GM21367 (cell line): ENCODE data around the gene CELF2.
"Not testable (repeated sequence)": the region's sequence is repeated elsewhere in the genome, so short reads cannot be mapped to it uniquely, and the experiment has no call there.

ENCODE experiments used
- ATAC-seq: cut with Tn5 transposase; IDR thresholded peaks from one replicate; pipeline ENCODE4 v1.9.1; 2021; ENCODE audit not compliant: unreplicated experiment

The CELF2 gene

GRCh38 chr10:11017570-11018431 is at the start of gene CELF2:
Gene CELF2, plus strand, starts transcription at chr10:11017872. Its CDS starts 218 bp downstream, at chr10:11018090.
- peak; percentile 72 for ATAC-seq

DNA sequence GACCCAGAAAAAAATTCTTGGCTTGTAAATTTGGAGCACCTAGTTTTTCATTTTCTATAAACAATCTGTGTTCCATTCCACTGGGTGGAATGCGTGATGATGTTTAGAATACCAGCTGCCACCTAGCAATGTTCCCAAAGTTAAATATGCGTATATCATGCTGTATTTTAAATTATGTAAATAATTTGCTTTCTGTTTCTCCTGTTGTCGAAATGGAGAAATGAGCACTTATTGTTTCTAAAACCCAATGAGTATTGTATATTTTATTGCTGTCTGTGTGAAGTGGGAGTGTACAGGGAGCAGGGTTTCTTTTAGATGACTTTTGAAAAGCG is 49.4 kb upstream of the CELF2 start:
- no peak for ATAC-seq

GRCh38 chr10:10973310-10973709 is 44.4 kb upstream of the CELF2 start:
- no peak for ATAC-seq

DNA sequence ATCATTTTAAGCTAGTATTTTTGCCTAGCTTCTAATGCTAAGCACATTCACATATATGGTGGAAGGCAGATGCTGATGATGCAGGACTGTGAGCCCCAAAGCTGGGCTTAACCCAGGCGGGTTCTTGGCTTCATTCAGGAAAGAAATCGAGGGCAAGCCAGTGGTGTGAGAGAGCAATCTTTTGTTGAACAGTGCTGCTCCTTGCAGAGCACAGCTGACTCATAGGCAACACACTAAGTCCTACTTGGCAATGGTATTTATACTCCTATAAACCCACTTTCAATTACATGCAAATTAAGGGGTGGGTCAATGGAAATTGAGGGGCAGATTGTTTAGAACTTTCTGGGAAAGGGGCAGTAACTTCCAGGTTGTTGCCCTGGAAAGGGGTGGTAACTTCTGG is 42.0 kb upstream of the CELF2 start:
- no peak for ATAC-seq

DNA sequence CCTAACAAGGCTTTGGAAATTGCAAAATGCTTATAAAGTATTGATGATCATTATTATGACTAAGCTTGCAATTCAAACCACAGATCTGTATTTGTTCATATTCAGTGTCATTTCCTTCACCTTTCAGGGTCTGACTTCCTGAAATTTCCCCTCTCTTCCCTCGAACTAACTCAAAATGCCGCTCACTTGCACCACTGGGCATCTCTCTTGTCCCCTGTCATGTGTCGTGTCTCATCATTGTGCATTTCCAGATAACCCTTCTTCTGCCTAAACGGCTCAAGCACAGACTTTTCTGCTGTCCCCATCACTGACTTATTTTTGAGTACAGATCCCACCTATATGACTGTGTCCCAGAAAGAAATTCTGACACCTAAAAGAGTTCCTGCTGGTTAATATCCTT is 41.0 kb upstream of the CELF2 start:
- no peak for ATAC-seq

DNA sequence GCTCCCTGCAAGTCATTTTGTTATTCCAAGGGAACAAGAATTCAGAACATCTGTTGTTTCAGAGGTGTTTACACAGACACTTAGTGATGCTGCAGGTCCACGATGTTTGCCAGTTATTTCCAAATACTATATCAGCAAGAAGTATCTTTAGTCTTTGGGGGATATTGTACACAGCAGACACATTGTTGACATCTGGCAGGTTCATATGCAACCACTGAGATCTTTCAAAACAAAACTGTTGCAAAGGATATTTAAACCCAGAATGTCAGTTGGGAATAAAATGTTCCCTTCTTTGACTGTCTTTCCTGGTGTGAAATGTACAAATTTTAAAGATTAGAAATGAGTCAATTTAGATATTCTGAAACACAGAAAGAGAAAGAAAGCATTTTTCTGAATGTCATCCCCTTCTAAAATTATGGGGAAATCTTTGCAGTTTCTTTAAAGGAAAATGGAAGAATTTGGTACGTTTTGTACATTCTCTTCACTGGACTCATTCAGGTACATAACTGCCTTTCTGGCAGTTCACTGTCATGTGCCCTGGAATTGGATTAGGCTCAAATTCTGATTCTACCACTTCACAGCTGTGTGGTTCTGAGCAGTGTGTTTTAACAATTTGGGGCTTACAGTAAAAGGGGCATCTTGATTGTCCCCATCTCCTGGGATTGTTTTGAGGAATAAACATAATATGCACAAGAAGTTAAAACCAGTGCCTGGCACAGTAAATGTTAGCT is 40.3 kb upstream of the CELF2 start:
- no peak for ATAC-seq

DNA sequence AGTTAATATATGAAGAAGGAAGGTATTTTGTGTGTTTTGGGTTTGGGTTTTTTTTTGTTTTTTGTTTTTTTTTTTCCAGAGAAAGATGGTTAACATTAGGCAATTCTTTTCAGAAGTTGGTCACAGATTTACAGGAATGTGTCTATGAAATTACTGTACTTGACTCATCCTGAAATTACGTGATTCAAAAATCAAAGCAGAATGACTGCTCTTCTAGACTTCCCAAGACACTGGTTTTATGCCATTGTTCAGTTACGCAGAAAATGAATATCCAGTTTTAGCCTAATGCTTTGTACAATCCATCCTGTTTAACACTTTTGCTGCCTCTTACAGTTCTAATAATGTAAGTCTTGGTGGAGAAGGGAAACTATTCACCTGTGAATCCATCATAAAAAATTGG is 39.7 kb upstream of the CELF2 start:
- ATAC-seq, result no peak

DNA sequence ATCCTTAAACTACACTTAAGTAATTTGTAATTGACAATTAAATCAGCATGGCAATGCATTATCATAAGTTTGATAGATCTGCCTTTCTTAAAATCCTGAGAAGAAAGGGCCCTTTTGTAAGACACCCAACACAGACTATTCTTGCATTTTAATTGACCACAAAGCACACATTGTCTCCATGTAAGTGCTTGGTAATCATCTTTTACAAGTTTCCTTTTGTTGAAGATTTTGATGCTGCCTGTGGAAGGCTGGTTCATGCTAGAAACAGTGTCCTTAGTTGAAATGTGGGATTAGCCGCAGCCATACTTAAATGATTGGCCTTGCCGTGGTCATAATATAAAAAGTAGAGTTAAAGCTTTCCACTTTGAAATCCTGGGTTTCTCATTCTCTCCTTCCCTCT is 32.3 kb upstream of the CELF2 start:
- ATAC-seq, result no peak

GRCh38 chr10:10986606-10987005 is 31.1 kb upstream of the CELF2 start:
- ATAC-seq, result no peak

DNA sequence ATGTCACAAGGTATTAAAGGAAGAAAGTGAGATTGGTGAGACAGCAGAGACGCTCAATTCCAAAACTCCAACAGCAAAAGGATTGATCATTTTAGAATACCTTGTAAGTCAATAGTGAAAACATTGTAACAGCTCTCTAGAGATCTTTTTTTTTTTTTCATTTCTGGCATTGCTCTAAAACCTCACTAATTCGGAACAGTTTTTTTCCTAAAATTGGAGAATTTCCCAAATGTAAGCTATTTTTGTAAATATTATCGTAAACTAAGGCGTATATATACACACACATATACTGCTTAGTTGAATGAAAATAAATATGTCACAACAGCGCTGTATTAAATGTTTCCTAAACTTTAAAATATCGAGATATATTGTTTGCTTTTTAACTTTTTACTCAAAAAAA is 30.6 kb upstream of the CELF2 start:
- no peak for ATAC-seq

- no peak for ATAC-seq
Measured at GRCh38 chr10:10989669-10990068, 28.0 kb upstream of the CELF2 start.

GRCh38 chr10:10991144-10991543 is 26.5 kb upstream of the CELF2 start:
- ATAC-seq, result no peak

GRCh38 chr10:10992072-10992471 is 25.6 kb upstream of the CELF2 start:
- ATAC-seq, result no peak

- no peak for ATAC-seq
Measured at GRCh38 chr10:10992961-10993714, 24.5 kb upstream of the CELF2 start.

DNA sequence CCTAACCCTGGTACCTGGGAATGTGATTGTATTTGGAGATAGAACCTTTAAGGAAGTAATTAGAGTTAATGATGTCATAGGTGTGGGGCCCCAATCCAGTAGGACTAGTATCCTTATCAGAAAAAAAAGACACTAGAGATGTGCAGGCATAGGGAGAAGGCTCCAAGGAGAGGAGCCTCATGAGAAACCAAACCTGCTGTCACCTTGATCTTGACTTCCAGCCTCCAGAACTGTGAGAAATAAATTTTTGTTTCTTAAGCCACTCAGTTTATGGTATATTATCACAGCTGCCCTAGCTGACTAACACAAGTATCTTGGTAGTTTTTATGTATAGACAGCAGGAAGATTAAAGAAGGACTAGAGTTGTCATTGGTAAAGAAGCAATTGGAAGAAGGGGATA is 23.9 kb upstream of the CELF2 start:
- no peak for ATAC-seq

DNA sequence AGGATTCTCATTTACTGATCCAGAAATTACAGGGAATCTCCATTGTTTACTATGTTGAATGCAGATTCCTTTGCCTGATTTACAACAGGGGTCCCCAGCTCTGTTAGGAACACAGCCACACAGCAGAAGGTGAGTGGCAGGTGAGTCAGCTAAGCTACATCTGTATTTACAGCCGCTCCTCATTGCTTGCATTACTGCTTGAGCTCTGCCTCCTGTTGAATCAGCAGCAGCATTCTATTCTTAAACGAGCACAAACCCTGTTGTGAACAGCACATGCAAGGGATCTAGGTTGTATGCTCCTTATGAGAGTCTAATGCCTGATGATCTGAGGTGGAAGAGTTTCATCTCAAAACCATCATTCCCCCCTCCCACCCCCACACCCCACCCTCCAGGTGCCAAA is 23.3 kb upstream of the CELF2 start:
- no peak for ATAC-seq

GRCh38 chr10:10995120-10995519 is 22.6 kb upstream of the CELF2 start:
- ATAC-seq, result no peak

- ATAC-seq, result no peak
Measured at GRCh38 chr10:10996966-10997620, 20.6 kb upstream of the CELF2 start.

DNA sequence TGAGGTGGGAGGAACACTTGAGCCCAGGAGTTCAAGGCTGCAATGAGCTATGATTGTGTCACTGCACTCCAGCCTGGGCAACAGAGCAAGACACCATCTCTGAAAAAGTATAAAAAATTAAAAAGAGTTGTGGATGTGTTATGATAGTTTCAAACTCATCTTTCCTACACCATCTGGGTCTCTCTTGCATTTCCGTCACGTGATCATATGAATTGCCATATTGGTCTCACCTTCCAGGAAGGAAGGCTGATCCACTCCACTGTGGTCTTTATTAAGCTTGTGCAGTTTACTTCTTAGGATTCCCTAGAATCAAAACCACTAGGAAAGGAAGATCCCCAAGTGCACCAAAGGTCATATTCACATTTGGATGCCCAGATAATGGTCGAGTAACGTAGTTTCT is 18.2 kb upstream of the CELF2 start:
- ATAC-seq, result not testable (repeated sequence)

DNA sequence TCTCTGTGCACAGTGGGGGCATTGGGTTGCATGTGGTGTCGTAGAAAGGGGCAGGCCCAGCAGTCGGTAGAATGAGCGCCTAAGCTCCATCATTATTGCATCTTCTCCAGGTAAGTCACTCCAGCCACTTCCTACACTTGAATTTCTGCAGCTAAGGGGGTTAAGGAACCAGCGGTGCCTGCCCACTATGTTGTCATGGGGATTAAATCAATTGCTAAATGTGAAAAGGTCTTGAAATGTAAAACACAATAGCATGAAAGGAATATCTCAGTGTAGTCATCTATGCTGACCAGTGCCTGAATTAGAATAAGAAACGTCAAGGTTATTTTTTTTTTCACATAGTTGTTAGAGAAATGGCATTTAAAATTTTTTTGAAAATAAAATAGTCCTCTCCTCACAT is 15.2 kb upstream of the CELF2 start:
- ATAC-seq, result no peak

- ATAC-seq, result no peak
Measured at GRCh38 chr10:11002916-11003315, 14.8 kb upstream of the CELF2 start.
